ENCODE data around the gene CD300LD. TPM values are rescaled to one million over a fixed set of nuclear protein-coding genes. Genes with fewer than 3 reads are reported as not detected.

CD300LD gene
- total RNA-seq, 1 donor from 2014 or later, result not detected

GRCh38 chr17:74545843-74546230, 46.2 kb downstream of the CD300LD start, which contains the start of gene CD300C:
Gene CD300C, minus strand, starts transcription at chr17:74546115. Its CDS starts 333 bp downstream, at chr17:74545782.
- Mint-ChIP-seq H3K4me1 (ENCODE audit: unreplicated experiment) (no peaks in the 10 kb centered on the region), H3K36me3 (ENCODE audit: unreplicated experiment) (no peaks in the 10 kb centered on the region), H3K4me3 (ENCODE audit: unreplicated experiment) (no peak within 1 kb of the TSS), H3K9me3 (ENCODE audit: unreplicated experiment) (no peaks in the 10 kb centered on the region), H3K27ac (ENCODE audit: unreplicated experiment) (no peak within 1 kb of the TSS), H3K27me3 (ENCODE audit: unreplicated experiment) (peaks cover 3% of the 10 kb centered on the region)
- no peak for DNase-seq (ENCODE audit: extremely low spot score, unreplicated experiment)
- TF ChIP-seq, protein P1, sequence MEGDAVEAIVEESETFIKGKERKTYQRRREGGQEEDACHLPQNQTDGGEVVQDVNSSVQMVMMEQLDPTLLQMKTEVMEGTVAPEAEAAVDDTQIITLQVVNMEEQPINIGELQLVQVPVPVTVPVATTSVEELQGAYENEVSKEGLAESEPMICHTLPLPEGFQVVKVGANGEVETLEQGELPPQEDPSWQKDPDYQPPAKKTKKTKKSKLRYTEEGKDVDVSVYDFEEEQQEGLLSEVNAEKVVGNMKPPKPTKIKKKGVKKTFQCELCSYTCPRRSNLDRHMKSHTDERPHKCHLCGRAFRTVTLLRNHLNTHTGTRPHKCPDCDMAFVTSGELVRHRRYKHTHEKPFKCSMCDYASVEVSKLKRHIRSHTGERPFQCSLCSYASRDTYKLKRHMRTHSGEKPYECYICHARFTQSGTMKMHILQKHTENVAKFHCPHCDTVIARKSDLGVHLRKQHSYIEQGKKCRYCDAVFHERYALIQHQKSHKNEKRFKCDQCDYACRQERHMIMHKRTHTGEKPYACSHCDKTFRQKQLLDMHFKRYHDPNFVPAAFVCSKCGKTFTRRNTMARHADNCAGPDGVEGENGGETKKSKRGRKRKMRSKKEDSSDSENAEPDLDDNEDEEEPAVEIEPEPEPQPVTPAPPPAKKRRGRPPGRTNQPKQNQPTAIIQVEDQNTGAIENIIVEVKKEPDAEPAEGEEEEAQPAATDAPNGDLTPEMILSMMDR (IDR thresholded peaks at IDR 0.05), result no peak

DNA sequence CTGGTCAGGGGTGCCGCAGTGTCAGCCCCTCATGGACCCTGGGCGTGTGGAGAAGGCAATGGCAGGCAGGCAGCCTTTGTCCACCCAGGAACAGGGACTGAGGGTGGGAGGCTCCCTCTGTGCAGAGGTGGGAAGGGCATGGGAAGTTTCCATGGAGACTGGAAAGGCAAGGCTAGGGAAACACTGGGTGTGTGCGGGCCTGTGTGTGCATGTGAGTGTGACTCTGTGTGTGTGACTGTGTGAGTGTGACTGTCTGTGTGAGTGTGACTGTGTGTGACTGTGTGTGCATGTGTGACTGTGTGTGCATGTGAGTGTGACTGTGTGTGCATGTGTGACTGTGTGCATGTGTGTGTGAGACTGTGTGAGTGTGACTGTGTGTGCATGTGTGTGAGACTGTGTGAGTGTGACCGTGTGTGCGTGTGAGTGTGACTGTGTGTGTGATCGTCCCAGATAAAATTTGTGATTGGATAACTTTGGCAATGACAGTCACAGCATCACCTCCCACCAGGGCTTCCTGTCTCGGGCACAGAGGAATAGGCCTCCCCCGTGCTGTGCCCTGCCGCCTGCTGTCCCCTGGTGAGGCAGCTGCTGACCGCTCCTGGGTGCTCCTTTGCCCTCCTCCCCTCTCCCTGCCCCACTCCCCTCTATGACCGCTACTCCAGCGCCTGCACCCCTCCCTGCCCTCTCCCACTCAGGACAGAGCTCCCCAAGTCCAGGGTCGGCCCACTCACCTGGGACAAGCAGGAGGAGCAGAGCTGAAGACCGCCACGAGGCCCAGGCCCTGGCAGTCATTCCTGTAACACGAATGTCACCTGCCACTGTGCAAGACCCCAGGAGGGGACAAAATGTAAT, 46.9 kb downstream of the CD300LD start:
- no peak for DNase-seq (ENCODE audit: extremely low spot score, unreplicated experiment)
- Mint-ChIP-seq H3K27ac (ENCODE audit: unreplicated experiment) (no peak overlapping the region), H3K36me3 (ENCODE audit: unreplicated experiment) (no peaks in the 10 kb centered on the region), H3K4me3 (ENCODE audit: unreplicated experiment) (no peak overlapping the region), H3K9me3 (ENCODE audit: unreplicated experiment) (no peaks in the 10 kb centered on the region), H3K4me1 (ENCODE audit: unreplicated experiment) (no peaks in the 10 kb centered on the region), H3K27me3 (ENCODE audit: unreplicated experiment) (peaks cover 3% of the 10 kb centered on the region)
- TF ChIP-seq, protein P1 (IDR thresholded peaks at IDR 0.05), result no peak

DNA sequence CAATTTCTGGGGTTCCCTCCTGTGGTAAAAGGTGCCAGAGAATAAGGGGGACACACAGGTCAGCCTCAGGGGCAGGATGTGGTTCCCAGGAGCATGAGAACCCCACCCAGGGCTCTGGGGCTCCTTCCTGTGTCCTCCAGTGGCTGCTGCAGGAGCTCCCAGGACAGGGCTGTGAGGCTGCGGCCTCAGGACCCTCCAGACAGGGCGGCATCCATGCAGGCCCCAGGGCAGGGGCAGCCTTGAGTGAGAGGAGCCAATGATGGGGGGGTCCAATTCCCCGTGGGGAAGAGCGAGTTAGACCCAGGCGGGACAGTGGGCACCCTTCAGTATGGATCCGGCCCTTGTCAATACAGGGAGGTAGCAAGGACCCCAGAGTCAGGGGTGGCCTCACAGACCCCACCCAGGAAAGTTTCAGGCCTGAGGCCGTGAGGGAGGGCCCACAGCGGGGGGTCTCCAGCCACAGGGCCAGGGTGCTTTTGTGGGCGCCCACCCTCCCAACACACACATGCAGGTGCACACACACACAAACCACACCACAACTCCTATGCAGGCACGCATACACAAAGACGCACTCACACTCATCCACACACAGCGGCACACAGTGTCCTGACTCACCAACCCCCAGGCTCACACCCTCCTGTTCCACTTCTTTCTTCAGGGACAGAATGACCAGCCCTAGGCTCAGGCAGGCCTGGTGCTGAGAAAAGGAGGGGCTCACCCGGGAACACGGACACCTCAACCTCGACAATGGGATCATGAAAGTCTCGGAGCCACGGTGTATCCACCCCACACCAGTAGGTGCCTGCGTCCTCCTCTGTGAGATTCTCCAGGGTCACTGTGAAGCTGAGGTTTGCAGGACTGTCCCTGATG, 48.0 kb downstream of the CD300LD start:
- Mint-ChIP-seq H3K4me3 (ENCODE audit: unreplicated experiment) (no peak overlapping the region), H3K9me3 (ENCODE audit: unreplicated experiment) (no peaks in the 10 kb centered on the region), H3K4me1 (ENCODE audit: unreplicated experiment) (no peaks in the 10 kb centered on the region), H3K27me3 (ENCODE audit: unreplicated experiment) (peaks cover 3% of the 10 kb centered on the region), H3K36me3 (ENCODE audit: unreplicated experiment) (no peaks in the 10 kb centered on the region), H3K27ac (ENCODE audit: unreplicated experiment) (no peak overlapping the region)
- DNase-seq (ENCODE audit: extremely low spot score, unreplicated experiment), result no peak
- TF ChIP-seq, protein P1 (IDR thresholded peaks at IDR 0.05), result no peak

- TF ChIP-seq, protein P1 (IDR thresholded peaks at IDR 0.05), result no peak
- Mint-ChIP-seq H3K4me3 (ENCODE audit: unreplicated experiment) (no peak overlapping the region), H3K27me3 (ENCODE audit: unreplicated experiment) (peaks cover 3% of the 10 kb centered on the region), H3K27ac (ENCODE audit: unreplicated experiment) (no peak overlapping the region), H3K36me3 (ENCODE audit: unreplicated experiment) (no peaks in the 10 kb centered on the region), H3K4me1 (ENCODE audit: unreplicated experiment) (no peaks in the 10 kb centered on the region), H3K9me3 (ENCODE audit: unreplicated experiment) (no peaks in the 10 kb centered on the region)
- no peak for DNase-seq (ENCODE audit: extremely low spot score, unreplicated experiment)
These were observed 48.7 kb downstream of the CD300LD start for GRCh38 chr17:74543406-74543805.
